ENCODE results near the gene PDSS2.

DNA sequence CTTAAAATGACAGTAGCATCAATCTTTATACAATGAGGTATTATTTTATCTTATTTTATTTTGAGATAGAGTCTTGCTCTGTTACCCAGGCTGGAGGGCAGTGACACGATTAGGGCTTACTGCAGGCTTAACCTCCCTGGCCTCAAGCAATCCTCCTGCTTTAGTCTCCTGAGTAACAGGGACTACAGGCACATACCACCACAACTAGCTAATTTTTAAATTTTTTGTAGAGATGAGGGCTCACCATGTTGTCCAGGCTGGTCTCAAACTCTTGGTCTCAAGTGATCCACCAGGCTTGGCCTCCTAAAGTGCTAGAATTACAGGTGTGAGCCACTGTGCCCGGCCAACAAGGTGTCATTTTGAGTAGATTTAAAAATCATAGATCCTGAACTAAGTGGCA, 125.9 kb downstream of the PDSS2 start:
- TF ChIP-seq POLR2A (IDR thresholded peaks at IDR 0.05), result no peak
- TF ChIP-seq, protein P1, sequence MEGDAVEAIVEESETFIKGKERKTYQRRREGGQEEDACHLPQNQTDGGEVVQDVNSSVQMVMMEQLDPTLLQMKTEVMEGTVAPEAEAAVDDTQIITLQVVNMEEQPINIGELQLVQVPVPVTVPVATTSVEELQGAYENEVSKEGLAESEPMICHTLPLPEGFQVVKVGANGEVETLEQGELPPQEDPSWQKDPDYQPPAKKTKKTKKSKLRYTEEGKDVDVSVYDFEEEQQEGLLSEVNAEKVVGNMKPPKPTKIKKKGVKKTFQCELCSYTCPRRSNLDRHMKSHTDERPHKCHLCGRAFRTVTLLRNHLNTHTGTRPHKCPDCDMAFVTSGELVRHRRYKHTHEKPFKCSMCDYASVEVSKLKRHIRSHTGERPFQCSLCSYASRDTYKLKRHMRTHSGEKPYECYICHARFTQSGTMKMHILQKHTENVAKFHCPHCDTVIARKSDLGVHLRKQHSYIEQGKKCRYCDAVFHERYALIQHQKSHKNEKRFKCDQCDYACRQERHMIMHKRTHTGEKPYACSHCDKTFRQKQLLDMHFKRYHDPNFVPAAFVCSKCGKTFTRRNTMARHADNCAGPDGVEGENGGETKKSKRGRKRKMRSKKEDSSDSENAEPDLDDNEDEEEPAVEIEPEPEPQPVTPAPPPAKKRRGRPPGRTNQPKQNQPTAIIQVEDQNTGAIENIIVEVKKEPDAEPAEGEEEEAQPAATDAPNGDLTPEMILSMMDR (IDR thresholded peaks at IDR 0.05), result no peak
